ENCODE data around the gene PVALEF. TPM values are rescaled to one million over a fixed set of nuclear protein-coding genes. Genes with fewer than 3 reads are reported as not detected.

PVALEF gene
- polyA plus RNA-seq (ENCODE audit: insufficient read length in 4 of 4): under 1 TPM in 3 of 4 donors, not detected in 1; 0.27 to 0.39 (median 0.38) TPM

- no peak for DNase-seq (ENCODE audit: low read depth in 4 of 4, low spot score in 3 of 4)
These were observed at the start of gene PVALEF for GRCh38 chr17:81165246-81166032. TSS of gene PVALEF (plus strand) at chr17:81165507. CDS start at chr17:81181227, 15,720 bp downstream.

GRCh38 chr17:81115749-81116464, 49.4 kb upstream of the PVALEF start:
- DNase-seq (ENCODE audit: low read depth in 4 of 4, low spot score in 3 of 4): no peak

- no peak for DNase-seq (ENCODE audit: low read depth in 4 of 4, low spot score in 3 of 4)
These were observed 48.6 kb upstream of the PVALEF start for GRCh38 chr17:81116704-81117103.

DNA sequence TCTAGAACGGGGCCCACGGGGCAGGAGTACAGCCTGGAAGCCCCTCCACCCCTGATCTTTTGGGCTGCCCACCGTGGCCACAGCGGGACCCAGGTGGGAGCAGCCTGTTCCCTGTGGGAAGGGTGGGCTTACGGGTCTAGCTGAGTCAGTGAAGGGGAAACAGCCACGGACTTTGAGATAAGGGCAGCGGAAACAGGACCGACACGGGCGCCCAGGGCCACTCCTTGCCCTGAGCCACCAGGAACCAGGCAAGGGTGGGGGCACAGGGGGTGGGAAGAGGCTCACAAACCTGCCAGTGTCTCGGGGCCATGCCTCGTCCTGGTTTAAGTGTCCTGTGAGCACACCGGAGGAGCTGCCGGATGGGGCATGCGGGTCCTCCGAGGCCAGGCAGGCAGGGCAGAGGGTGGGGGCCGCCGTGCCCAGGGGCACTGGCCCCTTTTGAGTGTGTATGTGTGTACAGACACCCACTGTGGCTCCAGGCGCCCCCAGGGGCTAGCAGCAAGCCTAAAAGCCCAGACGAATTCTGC, 47.6 kb upstream of the PVALEF start:
- DNase-seq (ENCODE audit: low read depth in 4 of 4, low spot score in 3 of 4): no peak

- no peak for DNase-seq (ENCODE audit: low read depth in 4 of 4, low spot score in 3 of 4)
These were observed 46.7 kb upstream of the PVALEF start for GRCh38 chr17:81118308-81119221.

- DNase-seq (ENCODE audit: low read depth in 4 of 4, low spot score in 3 of 4): peak; percentile 33 to 71 (median 60)
These were observed 45.8 kb upstream of the PVALEF start for GRCh38 chr17:81119223-81120148.

DNA sequence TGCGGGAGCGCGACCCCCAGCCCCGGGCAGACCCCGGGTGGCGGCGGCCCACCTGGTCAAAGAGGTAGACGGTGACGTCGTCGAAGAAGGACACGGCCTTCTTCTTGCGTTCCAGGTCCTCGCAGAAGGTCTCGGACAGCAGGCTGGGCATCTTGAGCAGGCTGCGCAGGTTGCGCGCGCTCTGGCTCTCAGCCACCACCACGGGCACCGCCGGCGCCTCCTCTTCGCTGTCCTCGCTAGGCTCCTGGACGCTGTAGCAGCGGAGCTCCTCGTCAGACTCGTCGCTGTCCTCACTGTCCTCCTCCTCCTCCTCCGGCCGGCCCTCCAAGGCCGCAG, 45.2 kb upstream of the PVALEF start:
- no peak for DNase-seq (ENCODE audit: low read depth in 4 of 4, low spot score in 3 of 4)

- DNase-seq (ENCODE audit: low read depth in 4 of 4, low spot score in 3 of 4): no peak
These were observed 44.3 kb upstream of the PVALEF start for GRCh38 chr17:81120695-81121621.

- no peak for DNase-seq (ENCODE audit: low read depth in 4 of 4, low spot score in 3 of 4)
These were observed 43.2 kb upstream of the PVALEF start for GRCh38 chr17:81121841-81122733.

DNA sequence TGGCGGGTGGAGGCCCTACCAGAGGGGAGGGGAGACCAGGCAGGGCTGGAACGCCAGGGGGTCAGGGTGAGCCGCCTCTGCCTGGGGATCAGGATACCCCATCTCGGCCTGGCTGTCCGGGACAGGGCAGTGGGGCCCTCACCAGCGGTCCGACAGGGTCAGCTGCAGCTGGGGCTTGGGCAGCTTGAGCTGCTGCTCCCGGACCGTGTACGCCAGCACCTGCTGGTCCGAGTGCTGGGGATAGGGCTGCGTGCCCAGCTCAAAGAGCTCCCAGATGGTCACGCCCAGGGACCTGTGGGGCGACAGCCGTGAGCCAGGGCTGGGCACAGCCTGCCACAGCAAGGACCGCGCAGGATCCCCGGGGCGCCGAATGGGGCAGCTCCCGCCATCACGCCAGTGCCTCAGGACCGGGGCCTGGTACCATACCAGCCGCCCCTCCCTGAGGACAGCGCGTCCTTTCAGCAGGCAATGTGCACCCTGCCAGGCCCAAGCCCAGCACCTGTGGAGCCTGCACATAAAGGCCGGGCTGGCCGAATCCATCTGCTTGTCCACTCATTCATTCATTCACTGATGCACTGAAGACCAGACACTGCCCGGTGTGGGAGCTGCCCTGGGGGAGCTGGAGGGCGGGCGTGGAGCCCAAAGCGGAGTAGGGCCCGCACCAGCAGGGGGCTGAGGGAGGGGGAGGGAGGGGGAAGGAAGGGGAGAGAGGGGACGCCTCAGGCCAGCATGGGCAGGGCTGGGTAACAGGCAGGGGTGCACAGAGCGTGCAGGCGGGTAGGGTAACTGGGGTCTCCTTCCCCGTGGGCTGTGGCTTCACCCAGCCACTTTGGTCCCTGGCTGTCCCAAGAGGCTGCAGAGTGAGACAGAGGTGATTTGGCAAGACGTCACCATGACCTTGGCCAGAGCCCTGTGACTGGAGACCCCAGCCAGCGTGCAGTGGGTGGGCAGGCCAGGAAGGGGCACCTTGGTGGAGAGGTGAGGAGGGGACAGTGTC, 42.0 kb upstream of the PVALEF start:
- no peak for DNase-seq (ENCODE audit: low read depth in 4 of 4, low spot score in 3 of 4)

DNA sequence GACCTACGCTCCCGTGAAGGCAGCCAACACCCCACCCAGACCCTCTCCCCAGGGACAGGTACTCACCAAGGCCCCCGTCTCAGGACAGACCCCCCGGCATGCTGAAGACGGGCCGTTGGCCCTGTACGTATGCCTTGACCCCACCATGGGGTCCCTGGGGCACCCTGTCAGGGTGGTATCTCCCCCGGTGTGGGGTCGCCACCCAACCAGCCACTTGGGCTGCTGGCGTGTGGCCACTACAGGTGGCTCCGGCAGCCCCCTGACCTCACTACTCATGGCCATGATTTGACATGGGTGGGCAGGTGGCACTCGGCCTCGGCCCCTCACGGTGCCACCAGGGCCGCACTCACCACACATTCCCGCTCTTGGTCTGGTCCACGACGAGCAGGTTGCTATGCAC, 40.9 kb upstream of the PVALEF start:
- DNase-seq (ENCODE audit: low read depth in 4 of 4, low spot score in 3 of 4): no peak

- no peak for DNase-seq (ENCODE audit: low read depth in 4 of 4, low spot score in 3 of 4)
These were observed 39.7 kb upstream of the PVALEF start for GRCh38 chr17:81125573-81126081.

DNA sequence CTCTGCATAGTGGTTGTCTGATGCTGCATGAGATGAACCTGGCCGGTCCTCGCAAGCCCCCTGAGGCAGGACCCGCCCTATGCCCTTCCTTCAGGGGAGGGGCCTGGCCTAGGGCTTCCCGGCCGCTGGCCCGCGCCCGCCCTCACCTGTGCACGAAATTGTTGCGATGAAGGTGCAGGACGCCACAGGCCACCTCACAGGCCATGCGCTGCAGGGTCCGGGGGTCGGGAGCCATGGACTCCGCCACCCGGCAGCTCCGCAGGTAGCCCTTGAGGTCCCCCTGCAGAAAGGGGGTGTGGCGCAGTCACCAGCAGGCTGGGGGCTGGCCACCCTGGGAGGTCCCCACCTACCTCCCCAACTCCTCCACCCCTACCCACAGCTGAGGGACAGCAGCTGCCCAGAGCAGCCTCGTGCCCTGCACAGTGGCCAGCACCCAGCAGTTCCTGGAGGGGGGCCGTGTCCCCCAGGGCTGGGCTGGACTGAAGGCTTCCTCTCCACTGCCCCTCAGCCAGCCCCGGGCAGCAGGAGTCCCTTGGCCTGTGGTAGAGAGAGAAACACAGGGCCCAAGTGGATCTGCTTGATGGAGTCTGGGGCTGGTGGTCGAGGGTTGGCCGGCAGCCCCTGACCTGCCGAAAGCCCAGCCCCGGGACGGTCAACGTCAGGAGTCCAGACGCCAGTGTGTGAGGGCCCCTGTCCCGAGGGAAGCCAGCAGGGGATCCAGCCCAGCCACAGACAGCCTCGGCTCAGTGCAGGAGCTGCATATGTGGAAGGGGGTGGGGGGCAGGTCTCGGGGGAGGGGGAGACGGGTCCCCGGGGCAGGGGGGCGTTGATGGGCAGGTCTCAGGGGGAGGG, 38.8 kb upstream of the PVALEF start:
- DNase-seq (ENCODE audit: low read depth in 4 of 4, low spot score in 3 of 4): no peak

- DNase-seq (ENCODE audit: low read depth in 4 of 4, low spot score in 3 of 4): no peak
These were observed 38.2 kb upstream of the PVALEF start for GRCh38 chr17:81127133-81127455.

DNA sequence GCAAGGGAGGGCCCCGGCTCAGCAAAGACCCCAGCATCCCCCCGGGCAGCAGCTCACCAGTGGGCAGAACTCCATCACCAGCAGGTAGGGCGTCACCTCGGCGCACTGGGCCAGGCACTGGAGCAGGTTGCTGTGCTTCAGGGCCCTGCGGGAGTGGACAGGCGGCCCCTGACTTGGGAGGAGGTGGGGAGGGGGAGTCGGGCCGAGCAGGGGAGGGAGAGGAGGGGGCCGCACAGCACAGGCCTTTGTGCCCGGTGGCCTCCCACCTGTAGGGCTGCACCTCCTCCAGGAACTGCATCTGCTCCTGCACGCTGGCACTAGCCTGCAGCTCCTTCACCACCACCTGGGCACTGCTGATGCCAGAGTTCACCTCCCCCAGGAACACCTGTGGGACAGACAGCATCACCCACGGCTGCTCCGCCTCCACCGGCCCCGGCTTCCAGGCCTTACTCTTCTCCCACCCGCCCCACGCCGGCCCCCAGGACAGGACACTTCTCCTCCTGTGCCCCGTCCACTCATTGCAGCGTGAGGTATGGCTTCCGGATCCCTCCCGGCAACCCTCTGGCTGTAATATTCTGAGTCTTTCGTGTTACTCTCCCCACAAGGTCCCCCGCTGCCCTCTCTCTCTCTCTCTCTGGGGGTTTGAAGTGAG, 37.7 kb upstream of the PVALEF start:
- DNase-seq (ENCODE audit: low read depth in 4 of 4, low spot score in 3 of 4): no peak
